ENCODE data around the gene EIF2S2.

Gene EIF2S2

GRCh38 chr20:34062570-34063482 lies 49.2 kb downstream of the EIF2S2 start:
- Histone ChIP-seq H4K8ac (ENCODE audit: low read depth, low read length) (no peak overlapping the region), H3K27ac (ENCODE audit: low read depth, low read length) (no peak overlapping the region), H3K79me1 (ENCODE audit: low read length) (peaks cover 45% of the 10 kb centered on the region), H3K79me2 (ENCODE audit: control insufficient read depth, insufficient read depth, low read length) (peaks cover 9% of the 10 kb centered on the region), H2BK5ac (ENCODE audit: low read length) (no peak overlapping the region), H3K4me3 (ENCODE audit: low read length) (no peak overlapping the region), H3K18ac (ENCODE audit: low read length) (no peak overlapping the region), H2BK120ac (ENCODE audit: low read depth, low read length) (no peak overlapping the region), H3K56ac (ENCODE audit: low read length) (no peak overlapping the region), H3K36me3 (ENCODE audit: control insufficient read depth, insufficient read depth, low read length) (no peaks in the 10 kb centered on the region), H3K23ac (ENCODE audit: low read length) (no peak overlapping the region), H2BK15ac (replicated peaks; ENCODE audit: low read depth) (no peak overlapping the region), H3K4me2 (ENCODE audit: low read length) (no peak overlapping the region), H3K9ac (ENCODE audit: low read length) (no peak overlapping the region), H4K5ac (ENCODE audit: low read length) (no peak overlapping the region), H3K4me1 (ENCODE audit: control insufficient read depth, low read depth, low read length) (peaks cover 2% of the 10 kb centered on the region), H3K4ac (ENCODE audit: low read depth, low read length) (no peak overlapping the region), H3K27me3 (ENCODE audit: insufficient read depth, low read length, poor library complexity) (no peaks in the 10 kb centered on the region), H2AK5ac (ENCODE audit: low read length) (no peak overlapping the region)
- peak; percentile 33 for DNase-seq
- no CpG with 5 or more reads among the region's 5 CpGs for WGBS (ENCODE audit: extremely low coverage, insufficient coverage, low lambda C conversion rate)

- Histone ChIP-seq H2BK120ac (ENCODE audit: low read depth, low read length) (no peak overlapping the region), H4K8ac (ENCODE audit: low read depth, low read length) (no peak overlapping the region), H3K4me1 (ENCODE audit: control insufficient read depth, low read depth, low read length) (peaks cover 2% of the 10 kb centered on the region), H2AK5ac (ENCODE audit: low read length) (no peak overlapping the region), H2BK5ac (ENCODE audit: low read length) (no peak overlapping the region), H3K36me3 (ENCODE audit: control insufficient read depth, insufficient read depth, low read length) (no peaks in the 10 kb centered on the region), H3K56ac (ENCODE audit: low read length) (no peak overlapping the region), H3K4ac (ENCODE audit: low read depth, low read length) (no peak overlapping the region), H3K27me3 (ENCODE audit: insufficient read depth, low read length, poor library complexity) (no peaks in the 10 kb centered on the region), H3K27ac (ENCODE audit: low read depth, low read length) (no peak overlapping the region), H2BK15ac (replicated peaks; ENCODE audit: low read depth) (no peak overlapping the region), H3K4me2 (ENCODE audit: low read length) (no peak overlapping the region), H3K9ac (ENCODE audit: low read length) (no peak overlapping the region), H3K79me1 (ENCODE audit: low read length) (peaks cover 44% of the 10 kb centered on the region), H3K4me3 (ENCODE audit: low read length) (no peak overlapping the region), H4K5ac (ENCODE audit: low read length) (no peak overlapping the region), H3K18ac (ENCODE audit: low read length) (no peak overlapping the region), H3K23ac (ENCODE audit: low read length) (no peak overlapping the region), H3K79me2 (ENCODE audit: control insufficient read depth, insufficient read depth, low read length) (peaks cover 11% of the 10 kb centered on the region)
- no peak for DNase-seq
These were observed 50.3 kb downstream of the EIF2S2 start for GRCh38 chr20:34061695-34062094.

GRCh38 chr20:34060970-34061369 lies 51.1 kb downstream of the EIF2S2 start:
- no peak overlapping the region for H3K18ac ChIP-seq (ENCODE audit: low read length)
- no peak overlapping the region for H3K4me2 ChIP-seq (ENCODE audit: low read length)
- no peak overlapping the region for H4K5ac ChIP-seq (ENCODE audit: low read length)
- no peaks in the 10 kb centered on the region for H3K36me3 ChIP-seq (ENCODE audit: control insufficient read depth, insufficient read depth, low read length)
- DNase-seq: no peak
- no peak overlapping the region for H3K4me3 ChIP-seq (ENCODE audit: low read length)
- H4K8ac ChIP-seq (ENCODE audit: low read depth, low read length): no peak overlapping the region
- H3K4ac ChIP-seq (ENCODE audit: low read depth, low read length): no peak overlapping the region
- peaks cover 2% of the 10 kb centered on the region for H3K4me1 ChIP-seq (ENCODE audit: control insufficient read depth, low read depth, low read length)
- peaks cover 48% of the 10 kb centered on the region for H3K79me1 ChIP-seq (ENCODE audit: low read length)
- no peak overlapping the region for H2BK15ac ChIP-seq (replicated peaks; ENCODE audit: low read depth)
- no peaks in the 10 kb centered on the region for H3K27me3 ChIP-seq (ENCODE audit: insufficient read depth, low read length, poor library complexity)
- H3K56ac ChIP-seq (ENCODE audit: low read length): no peak overlapping the region
- H3K79me2 ChIP-seq (ENCODE audit: control insufficient read depth, insufficient read depth, low read length): peaks cover 11% of the 10 kb centered on the region
- no peak overlapping the region for H2BK120ac ChIP-seq (ENCODE audit: low read depth, low read length)
- WGBS (ENCODE audit: extremely low coverage, insufficient coverage, low lambda C conversion rate): no CpG with 5 or more reads among the region's 1 CpG
- no peak overlapping the region for H3K27ac ChIP-seq (ENCODE audit: low read depth, low read length)
- H2BK5ac ChIP-seq (ENCODE audit: low read length): no peak overlapping the region
- no peak overlapping the region for H2AK5ac ChIP-seq (ENCODE audit: low read length)
- no peak overlapping the region for H3K23ac ChIP-seq (ENCODE audit: low read length)
- H3K9ac ChIP-seq (ENCODE audit: low read length): no peak overlapping the region

GRCh38 chr20:34058831-34059230 lies 53.2 kb downstream of the EIF2S2 start:
- no peak overlapping the region for H2BK15ac ChIP-seq (replicated peaks; ENCODE audit: low read depth)
- H4K5ac ChIP-seq (ENCODE audit: low read length): no peak overlapping the region
- H3K79me2 ChIP-seq (ENCODE audit: control insufficient read depth, insufficient read depth, low read length): peaks cover 10% of the 10 kb centered on the region
- no peaks in the 10 kb centered on the region for H3K36me3 ChIP-seq (ENCODE audit: control insufficient read depth, insufficient read depth, low read length)
- no peak overlapping the region for H3K4ac ChIP-seq (ENCODE audit: low read depth, low read length)
- no peak overlapping the region for H2BK5ac ChIP-seq (ENCODE audit: low read length)
- no peak overlapping the region for H3K4me3 ChIP-seq (ENCODE audit: low read length)
- no peak overlapping the region for H3K9ac ChIP-seq (ENCODE audit: low read length)
- DNase-seq: peak; percentile 39
- H3K23ac ChIP-seq (ENCODE audit: low read length): no peak overlapping the region
- no peak overlapping the region for H3K18ac ChIP-seq (ENCODE audit: low read length)
- peaks cover 2% of the 10 kb centered on the region for H3K4me1 ChIP-seq (ENCODE audit: control insufficient read depth, low read depth, low read length)
- no peak overlapping the region for H3K56ac ChIP-seq (ENCODE audit: low read length)
- H3K27ac ChIP-seq (ENCODE audit: low read depth, low read length): no peak overlapping the region
- H4K8ac ChIP-seq (ENCODE audit: low read depth, low read length): no peak overlapping the region
- H3K79me1 ChIP-seq (ENCODE audit: low read length): peaks cover 39% of the 10 kb centered on the region
- no peak overlapping the region for H3K4me2 ChIP-seq (ENCODE audit: low read length)
- no CpG with 5 or more reads among the region's 1 CpG for WGBS (ENCODE audit: extremely low coverage, insufficient coverage, low lambda C conversion rate)
- H3K27me3 ChIP-seq (ENCODE audit: insufficient read depth, low read length, poor library complexity): no peaks in the 10 kb centered on the region
- H2BK120ac ChIP-seq (ENCODE audit: low read depth, low read length): no peak overlapping the region
- no peak overlapping the region for H2AK5ac ChIP-seq (ENCODE audit: low read length)

GRCh38 chr20:34055290-34055689 lies 56.8 kb downstream of the EIF2S2 start:
- Histone ChIP-seq H3K79me2 (ENCODE audit: control insufficient read depth, insufficient read depth, low read length) (peaks cover 11% of the 10 kb centered on the region), H3K79me1 (ENCODE audit: low read length) (peaks cover 32% of the 10 kb centered on the region), H3K9ac (ENCODE audit: low read length) (no peak overlapping the region), H2AK5ac (ENCODE audit: low read length) (no peak overlapping the region), H4K8ac (ENCODE audit: low read depth, low read length) (no peak overlapping the region), H4K5ac (ENCODE audit: low read length) (no peak overlapping the region), H2BK5ac (ENCODE audit: low read length) (no peak overlapping the region), H3K4ac (ENCODE audit: low read depth, low read length) (no peak overlapping the region), H3K27me3 (ENCODE audit: insufficient read depth, low read length, poor library complexity) (no peaks in the 10 kb centered on the region), H3K18ac (ENCODE audit: low read length) (no peak overlapping the region), H3K4me1 (ENCODE audit: control insufficient read depth, low read depth, low read length) (no peaks in the 10 kb centered on the region), H3K27ac (ENCODE audit: low read depth, low read length) (no peak overlapping the region), H2BK120ac (ENCODE audit: low read depth, low read length) (no peak overlapping the region), H3K4me3 (ENCODE audit: low read length) (no peak overlapping the region), H3K23ac (ENCODE audit: low read length) (no peak overlapping the region), H3K36me3 (ENCODE audit: control insufficient read depth, insufficient read depth, low read length) (no peaks in the 10 kb centered on the region), H2BK15ac (replicated peaks; ENCODE audit: low read depth) (no peak overlapping the region), H3K56ac (ENCODE audit: low read length) (no peak overlapping the region), H3K4me2 (ENCODE audit: low read length) (no peak overlapping the region)
- DNase-seq: peak; percentile 74
- WGBS (ENCODE audit: extremely low coverage, insufficient coverage, low lambda C conversion rate): no CpG with 5 or more reads among the region's 1 CpG

- no peak overlapping the region for H4K8ac ChIP-seq (ENCODE audit: low read depth, low read length)
- no peak overlapping the region for H3K9ac ChIP-seq (ENCODE audit: low read length)
- no peak overlapping the region for H3K23ac ChIP-seq (ENCODE audit: low read length)
- no peak overlapping the region for H3K56ac ChIP-seq (ENCODE audit: low read length)
- no peaks in the 10 kb centered on the region for H3K4me1 ChIP-seq (ENCODE audit: control insufficient read depth, low read depth, low read length)
- no peak overlapping the region for H2AK5ac ChIP-seq (ENCODE audit: low read length)
- H3K4me3 ChIP-seq (ENCODE audit: low read length): no peak overlapping the region
- H2BK5ac ChIP-seq (ENCODE audit: low read length): no peak overlapping the region
- peaks cover 15% of the 10 kb centered on the region for H3K79me2 ChIP-seq (ENCODE audit: control insufficient read depth, insufficient read depth, low read length)
- DNase-seq: no peak
- H3K4ac ChIP-seq (ENCODE audit: low read depth, low read length): no peak overlapping the region
- H3K79me1 ChIP-seq (ENCODE audit: low read length): peaks cover 29% of the 10 kb centered on the region
- no peaks in the 10 kb centered on the region for H3K27me3 ChIP-seq (ENCODE audit: insufficient read depth, low read length, poor library complexity)
- no CpG with 5 or more reads among the region's 2 CpGs for WGBS (ENCODE audit: extremely low coverage, insufficient coverage, low lambda C conversion rate)
- no peak overlapping the region for H3K4me2 ChIP-seq (ENCODE audit: low read length)
- no peak overlapping the region for H3K27ac ChIP-seq (ENCODE audit: low read depth, low read length)
- H2BK120ac ChIP-seq (ENCODE audit: low read depth, low read length): no peak overlapping the region
- H3K18ac ChIP-seq (ENCODE audit: low read length): no peak overlapping the region
- no peak overlapping the region for H4K5ac ChIP-seq (ENCODE audit: low read length)
- no peaks in the 10 kb centered on the region for H3K36me3 ChIP-seq (ENCODE audit: control insufficient read depth, insufficient read depth, low read length)
- H2BK15ac ChIP-seq (replicated peaks; ENCODE audit: low read depth): no peak overlapping the region
These were observed 59.6 kb downstream of the EIF2S2 start for GRCh38 chr20:34052414-34052813.

Measured in mesendoderm (in vitro differentiated cells).